DND-41 (cell line): Measurements from ENCODE around the gene EHD1.

Experiments used
- ATAC-seq: fragments of 200-7000 bp; cut with Tn5 transposase; 3 replicates; pipeline ENCODE4 v1.9.1; 2021; ENCODE audit warnings: low read depth; ENCODE audit not compliant: insufficient read depth
- DNase-seq: peaks from one replicate; pipeline ENCODE4 v3.0.0-alpha.2; 2020
- H2AFZ ChIP-seq: 2 replicates; pipeline ENCODE4 v1.6.0; 2012; ENCODE audit warnings: low read depth, low read length
- H3K27ac ChIP-seq: 2 replicates; pipeline ENCODE4 v1.5.1; 2012; ENCODE audit warnings: low read length, inconsistent platforms
- H3K27me3 ChIP-seq: fragments of 200-600 bp; sonication (generic); 2 replicates; pipeline ENCODE4 v1.6.0; 2012; ENCODE audit warnings: low read length, mild to moderate bottlenecking, inconsistent platforms; ENCODE audit not compliant: insufficient read depth, poor library complexity
- H3K36me3 ChIP-seq: 2 replicates; pipeline ENCODE4 v1.5.1; 2012; ENCODE audit warnings: low read length, inconsistent platforms; ENCODE audit not compliant: insufficient read depth
- H3K4me1 ChIP-seq: 2 replicates; pipeline ENCODE4 v1.5.1; 2012; ENCODE audit warnings: mild to moderate bottlenecking, low read length; ENCODE audit not compliant: insufficient read depth
- H3K4me2 ChIP-seq: 2 replicates; pipeline ENCODE4 v1.6.0; 2012; ENCODE audit warnings: mild to moderate bottlenecking, moderate library complexity, low read length, inconsistent platforms; ENCODE audit not compliant: insufficient read depth
- H3K4me3 ChIP-seq, 2 experiments: fragments of 200-600 bp in 1 of 2; shearing (Covaris generic) in 1 of 2; 2 replicates each; pipeline ENCODE4 v1.5.1; 2012 to 2016; ENCODE audit warnings: inconsistent platforms in 2 of 2, low read length in 2 of 2, mild to moderate bottlenecking in 2 of 2, low read depth in 1 of 2, moderate library complexity in 1 of 2
- H3K79me2 ChIP-seq: 2 replicates; pipeline ENCODE4 v1.6.0; 2012; ENCODE audit warnings: low read length, inconsistent platforms; ENCODE audit not compliant: insufficient read depth
- H3K9ac ChIP-seq: 2 replicates; pipeline ENCODE4 v1.6.0; 2012; ENCODE audit warnings: low read depth, mild to moderate bottlenecking, inconsistent platforms, low read length, moderate library complexity
- H3K9me3 ChIP-seq: 2 replicates; pipeline ENCODE4 v1.5.1; 2012; ENCODE audit warnings: low read length, moderate library complexity, mild to moderate bottlenecking, inconsistent platforms; ENCODE audit not compliant: insufficient read depth, severe bottlenecking
- H4K20me1 ChIP-seq: 2 replicates; pipeline ENCODE4 v1.6.0; 2012; ENCODE audit warnings: low read length; ENCODE audit not compliant: insufficient read depth
- EZH2 ChIP-seq: IDR thresholded peaks from 3 replicates; pipeline ENCODE4 v1.6.1; 2012; ENCODE audit warnings: borderline replicate concordance, low read depth, mild to moderate bottlenecking, moderate library complexity, low read length, inconsistent platforms; ENCODE audit not compliant: severe bottlenecking
- TF ChIP-seq, protein P1 (sequence below): IDR thresholded peaks from 2 replicates; pipeline ENCODE4 v1.5.1; 2012; ENCODE audit warnings: borderline replicate concordance, low read length, moderate library complexity, mild to moderate bottlenecking; ENCODE audit not compliant: poor library complexity, severe bottlenecking; ENCODE audit errors: extremely low read depth

The EHD1 gene

DNA sequence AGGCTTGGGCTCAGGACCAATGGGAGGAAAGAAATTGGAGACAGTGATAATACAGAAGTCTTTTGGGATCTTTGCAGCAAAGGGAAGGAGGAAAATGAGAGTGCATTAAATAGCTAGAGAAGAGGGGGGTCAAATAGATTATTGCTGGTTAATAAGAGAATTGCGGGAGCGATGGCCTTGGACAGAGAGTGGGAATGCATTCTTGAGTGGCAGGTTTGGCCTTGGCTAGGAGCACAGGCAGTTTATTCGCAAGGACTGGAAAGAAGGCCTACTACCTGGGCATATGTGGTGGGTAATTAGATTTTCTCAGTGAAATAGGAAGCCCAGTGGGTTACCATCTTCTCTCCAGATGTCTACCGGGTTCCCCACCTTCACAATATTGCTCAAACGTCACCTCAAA is 64.6 kb downstream of the EHD1 start:
- no peaks in the 10 kb centered on the region for H3K9me3 ChIP-seq
- peaks cover 5% of the 10 kb centered on the region for H3K36me3 ChIP-seq
- peaks cover 13% of the 10 kb centered on the region for H3K79me2 ChIP-seq
- no peak overlapping the region for H3K9ac ChIP-seq
- H2AFZ ChIP-seq = no peak overlapping the region
- no peaks in the 10 kb centered on the region for H4K20me1 ChIP-seq
- ATAC-seq (no peak), DNase-seq (no peak)
- TF ChIP-seq, protein P1, sequence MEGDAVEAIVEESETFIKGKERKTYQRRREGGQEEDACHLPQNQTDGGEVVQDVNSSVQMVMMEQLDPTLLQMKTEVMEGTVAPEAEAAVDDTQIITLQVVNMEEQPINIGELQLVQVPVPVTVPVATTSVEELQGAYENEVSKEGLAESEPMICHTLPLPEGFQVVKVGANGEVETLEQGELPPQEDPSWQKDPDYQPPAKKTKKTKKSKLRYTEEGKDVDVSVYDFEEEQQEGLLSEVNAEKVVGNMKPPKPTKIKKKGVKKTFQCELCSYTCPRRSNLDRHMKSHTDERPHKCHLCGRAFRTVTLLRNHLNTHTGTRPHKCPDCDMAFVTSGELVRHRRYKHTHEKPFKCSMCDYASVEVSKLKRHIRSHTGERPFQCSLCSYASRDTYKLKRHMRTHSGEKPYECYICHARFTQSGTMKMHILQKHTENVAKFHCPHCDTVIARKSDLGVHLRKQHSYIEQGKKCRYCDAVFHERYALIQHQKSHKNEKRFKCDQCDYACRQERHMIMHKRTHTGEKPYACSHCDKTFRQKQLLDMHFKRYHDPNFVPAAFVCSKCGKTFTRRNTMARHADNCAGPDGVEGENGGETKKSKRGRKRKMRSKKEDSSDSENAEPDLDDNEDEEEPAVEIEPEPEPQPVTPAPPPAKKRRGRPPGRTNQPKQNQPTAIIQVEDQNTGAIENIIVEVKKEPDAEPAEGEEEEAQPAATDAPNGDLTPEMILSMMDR = no peak
- TF ChIP-seq EZH2 = no peak
- no peak overlapping the region for H3K27ac ChIP-seq
- H3K27me3 ChIP-seq = no peaks in the 10 kb centered on the region
- no peak overlapping the region for H3K4me3 ChIP-seq
- H3K4me1 ChIP-seq = peaks cover 16% of the 10 kb centered on the region
- H3K4me2 ChIP-seq = no peak overlapping the region

DNA sequence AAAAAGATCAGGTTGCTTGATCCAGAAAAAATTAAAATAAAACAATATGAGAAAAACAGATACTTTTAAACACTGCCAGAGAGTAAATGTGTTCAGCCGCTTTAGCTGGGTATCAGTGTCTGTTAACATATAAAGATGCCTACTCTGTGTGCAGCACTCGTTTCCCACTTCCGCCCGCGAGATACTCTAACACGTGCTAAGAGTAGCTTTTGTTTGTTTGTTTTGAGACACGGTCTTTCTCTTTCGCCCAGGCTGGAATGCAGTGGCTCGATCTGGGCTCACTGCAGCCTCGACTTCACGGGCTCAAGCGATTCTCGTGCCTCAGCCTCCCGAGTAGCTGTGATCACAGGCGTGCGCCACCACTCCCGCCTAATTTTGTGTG is 67.5 kb downstream of the EHD1 start:
- ATAC-seq (peak; percentile 51), DNase-seq (no peak)
- H3K9ac ChIP-seq = peak overlapping the region; percentile 74
- peaks cover 34% of the 10 kb centered on the region for H3K4me1 ChIP-seq
- TF ChIP-seq, protein P1 = no peak
- TF ChIP-seq EZH2 = no peak
- peaks cover 18% of the 10 kb centered on the region for H3K79me2 ChIP-seq
- peak overlapping the region; percentile 81 to 83; a peak in 3 of 4 replicates for H3K4me3 ChIP-seq
- 0 out of 2 replicates have a peak, but pooled peaks cover 6% of the 10 kb centered on the region for H4K20me1 ChIP-seq
- peak overlapping the region; percentile 92 for H3K4me2 ChIP-seq
- peak overlapping the region; percentile 98 for H2AFZ ChIP-seq
- peaks cover 26% of the 10 kb centered on the region for H3K36me3 ChIP-seq
- no peaks in the 10 kb centered on the region for H3K27me3 ChIP-seq
- H3K9me3 ChIP-seq = no peaks in the 10 kb centered on the region
- peak overlapping the region; percentile 73 for H3K27ac ChIP-seq

GRCh38 chr11:64810271-64810890 is 68.0 kb downstream of the EHD1 start, which contains the start of gene MEN1:
MEN1 (minus strand) TSS chr11:64810551; CDS start chr11:64810109, 442 bp downstream.
- Histone ChIP-seq H3K9ac (peak within 1 kb of the TSS; percentile 74), H3K27me3 (no peaks in the 10 kb centered on the region), H3K79me2 (peaks cover 18% of the 10 kb centered on the region), H4K20me1 (0 out of 2 replicates have a peak, but pooled peaks cover 6% of the 10 kb centered on the region), H3K27ac (peak within 1 kb of the TSS; percentile 73), H2AFZ (peak within 1 kb of the TSS; percentile 98), H3K36me3 (peaks cover 30% of the 10 kb centered on the region), H3K4me2 (peak within 1 kb of the TSS; percentile 92), H3K4me3 (peak within 1 kb of the TSS; percentile 81 to 83; a peak in 3 of 4 replicates), H3K9me3 (no peaks in the 10 kb centered on the region), H3K4me1 (peaks cover 36% of the 10 kb centered on the region)
- peak; percentile 95 for ATAC-seq
- TF ChIP-seq EZH2 = no peak
- TF ChIP-seq, protein P1 = no peak
- peak; percentile 95 for DNase-seq
